Thyroid gland (tissue), 4 donors: Measurements from ENCODE around the gene TIAM2. TPM values are rescaled to one million over a fixed set of nuclear protein-coding genes. Genes with fewer than 3 reads are reported as not detected.

Experiments
- DNase-seq, 2 donors: peaks; one replicate each; pipeline ENCODE4 v3.0.0-alpha.2; 2019
- H3K27ac ChIP-seq, 3 donors: fragments of 200-600 bp; sonication (generic); 1 replicate in 2 of 3; 2 replicates in 1 of 3; pipeline ENCODE4 v1.5.1; 2016 to 2019; ENCODE audit warnings: mild to moderate bottlenecking in 1 of 3, moderate library complexity in 1 of 3
- H3K27me3 ChIP-seq: fragments of 200-600 bp; sonication (generic); one replicate; pipeline ENCODE4 v1.5.1; 2019
- H3K36me3 ChIP-seq, 2 donors: fragments of 200-600 bp; sonication (generic); one replicate each; pipeline ENCODE4 v1.5.1; 2016 to 2019
- H3K4me1 ChIP-seq, 2 donors: fragments of 200-600 bp; sonication (generic); one replicate each; pipeline ENCODE4 v1.5.1; 2017 to 2019
- H3K4me3 ChIP-seq, 3 donors: fragments of 200-600 bp; sonication (generic); replicated peaks in 1 of 3; 1 replicate in 2 of 3; 2 replicates in 1 of 3; pipeline ENCODE4 v1.5.1; 2016; ENCODE audit warnings: mild to moderate bottlenecking in 1 of 3
- H3K9me3 ChIP-seq: fragments of 200-600 bp; sonication (generic); one replicate; pipeline ENCODE4 v1.5.1; 2017
- POLR2A ChIP-seq, 2 donors: fragments of 450-650 bp; IDR thresholded peaks; one replicate each; pipeline ENCODE4 v1.6.1; 2017; ENCODE audit warnings: antibody characterized with exemption in 2 of 2, mild to moderate bottlenecking in 2 of 2, moderate library complexity in 1 of 2
- WGBS, 2 donors: methylation state at CpG; one replicate each; pipeline ENCODE4 v1.1.5; 2017; 5-methylcytosine and 5-hydroxymethylcytosine counted together
- intact Hi-C: fragments of 100-400 bp; cut with DNase I; formaldehyde crosslinking; loops from one replicate; pipeline ENCODE4 v1.15.1; 2023
- total RNA-seq, 4 donors: library from RNA; depleted of rRNA; stranded (reverse); fragments of >200 nt; gene quantifications; one replicate each; pipeline ENCODE4 v1.2.3, GENCODE V29; 2016
- TF ChIP-seq, protein P1 (sequence below), 6 experiments: fragments of 200-600 bp in 3 of 6; fragments of 450-650 bp in 3 of 6; sonication (generic) in 3 of 6; IDR thresholded peaks; one replicate each; pipeline ENCODE4 v1.5.1; 2016 to 2019; ENCODE audit warnings: antibody characterized with exemption in 6 of 6, mild to moderate bottlenecking in 2 of 6, inconsistent platforms in 1 of 6, moderate library complexity in 1 of 6

Gene TIAM2
- total RNA-seq, 4 donors from 2014 or later = 11.1 to 26.1 (median 18.5) TPM

GRCh38 chr6:155089746-155090145 lies 94.6 kb downstream of the TIAM2 start:
- Histone ChIP-seq H3K27me3 (no peaks in the 10 kb centered on the region), H3K4me3 (no peak overlapping the region), H3K4me1 (peaks cover 4 to 13% of the 10 kb centered on the region in 2 donors), H3K9me3 (no peaks in the 10 kb centered on the region), H3K27ac (no peak overlapping the region), H3K36me3 (no peaks in the 10 kb centered on the region)
- no peak for TF ChIP-seq POLR2A (IDR thresholded peaks at IDR 0.05)
- TF ChIP-seq, protein P1, sequence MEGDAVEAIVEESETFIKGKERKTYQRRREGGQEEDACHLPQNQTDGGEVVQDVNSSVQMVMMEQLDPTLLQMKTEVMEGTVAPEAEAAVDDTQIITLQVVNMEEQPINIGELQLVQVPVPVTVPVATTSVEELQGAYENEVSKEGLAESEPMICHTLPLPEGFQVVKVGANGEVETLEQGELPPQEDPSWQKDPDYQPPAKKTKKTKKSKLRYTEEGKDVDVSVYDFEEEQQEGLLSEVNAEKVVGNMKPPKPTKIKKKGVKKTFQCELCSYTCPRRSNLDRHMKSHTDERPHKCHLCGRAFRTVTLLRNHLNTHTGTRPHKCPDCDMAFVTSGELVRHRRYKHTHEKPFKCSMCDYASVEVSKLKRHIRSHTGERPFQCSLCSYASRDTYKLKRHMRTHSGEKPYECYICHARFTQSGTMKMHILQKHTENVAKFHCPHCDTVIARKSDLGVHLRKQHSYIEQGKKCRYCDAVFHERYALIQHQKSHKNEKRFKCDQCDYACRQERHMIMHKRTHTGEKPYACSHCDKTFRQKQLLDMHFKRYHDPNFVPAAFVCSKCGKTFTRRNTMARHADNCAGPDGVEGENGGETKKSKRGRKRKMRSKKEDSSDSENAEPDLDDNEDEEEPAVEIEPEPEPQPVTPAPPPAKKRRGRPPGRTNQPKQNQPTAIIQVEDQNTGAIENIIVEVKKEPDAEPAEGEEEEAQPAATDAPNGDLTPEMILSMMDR (IDR thresholded peaks at IDR 0.05) = no peak
- no peak for DNase-seq
- intact Hi-C loops = no loop called here
- WGBS, 2 donors = 95 to 96% methylated on average over 4 of the region's 4 CpGs

DNA sequence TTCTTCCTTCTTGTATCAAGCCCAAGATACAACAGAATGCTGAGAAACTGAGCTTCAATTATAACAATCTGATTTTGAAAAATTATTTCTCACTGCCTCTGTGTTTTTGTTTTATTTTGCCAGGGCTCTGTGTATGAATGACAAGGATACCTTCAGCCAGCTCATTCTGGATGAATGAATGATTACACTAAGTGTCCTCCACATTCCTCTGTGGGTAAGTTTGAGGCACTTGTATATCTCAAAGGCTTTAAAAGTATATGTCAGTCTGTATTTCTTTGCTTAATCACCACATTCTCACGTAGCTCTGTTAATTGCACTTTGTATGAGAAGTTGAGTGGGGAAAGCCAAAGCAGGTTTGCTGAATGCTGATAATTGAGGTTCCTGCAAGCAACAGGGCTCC lies 95.1 kb downstream of the TIAM2 start:
- 50 to 53% methylated on average over 1 of the region's 1 CpG for WGBS, 2 donors
- TF ChIP-seq POLR2A (IDR thresholded peaks at IDR 0.05) = no peak
- TF ChIP-seq, protein P1 (IDR thresholded peaks at IDR 0.05) = no peak
- no peaks in the 10 kb centered on the region for H3K9me3 ChIP-seq
- DNase-seq = no peak
- no peaks in the 10 kb centered on the region for H3K36me3 ChIP-seq
- no peak overlapping the region for H3K4me3 ChIP-seq
- H3K4me1 ChIP-seq = peaks cover 4 to 9% of the 10 kb centered on the region in 2 donors
- intact Hi-C loops = no loop called here
- H3K27me3 ChIP-seq = no peaks in the 10 kb centered on the region
- no peak overlapping the region for H3K27ac ChIP-seq

GRCh38 chr6:155091756-155092155 lies 96.6 kb downstream of the TIAM2 start:
- H3K9me3 ChIP-seq = no peaks in the 10 kb centered on the region
- 86% methylated on average over 10 of the region's 10 CpGs for WGBS, 2 donors
- no peak for TF ChIP-seq POLR2A (IDR thresholded peaks at IDR 0.05)
- TF ChIP-seq, protein P1 (IDR thresholded peaks at IDR 0.05) = no peak

GRCh38 chr6:155093430-155093829 lies 98.3 kb downstream of the TIAM2 start:
- DNase-seq = no peak
- no peaks in the 10 kb centered on the region for H3K27me3 ChIP-seq
- intact Hi-C loops = no loop called here
- H3K9me3 ChIP-seq = no peaks in the 10 kb centered on the region
- no peaks in the 10 kb centered on the region for H3K4me1 ChIP-seq
- TF ChIP-seq, protein P1 (IDR thresholded peaks at IDR 0.05) = no peak
- no peak for TF ChIP-seq POLR2A (IDR thresholded peaks at IDR 0.05)
- no peak overlapping the region for H3K27ac ChIP-seq
- WGBS, 2 donors = 84 to 87% methylated on average over 7 of the region's 7 CpGs
- H3K4me3 ChIP-seq = no peak overlapping the region
- H3K36me3 ChIP-seq = no peaks in the 10 kb centered on the region

More at GRCh38 chr6:155091756-155092155, 96.6 kb downstream of the TIAM2 start:
- intact Hi-C loops = no loop called here
- H3K4me1 ChIP-seq = no peaks in the 10 kb centered on the region
- H3K27me3 ChIP-seq = no peaks in the 10 kb centered on the region
- no peak overlapping the region for H3K4me3 ChIP-seq
- no peaks in the 10 kb centered on the region for H3K36me3 ChIP-seq
- H3K27ac ChIP-seq = no peak overlapping the region
- DNase-seq = no peak

GRCh38 chr6:155100087-155100486 lies 105.0 kb downstream of the TIAM2 start:
- TF ChIP-seq, protein P1 (IDR thresholded peaks at IDR 0.05) = no peak
- no peak for TF ChIP-seq POLR2A (IDR thresholded peaks at IDR 0.05)
- 51 to 54% methylated on average over 8 of the region's 8 CpGs for WGBS, 2 donors
- peak; percentile 74 to 76 for DNase-seq
- intact Hi-C loops = no loop called here
- Histone ChIP-seq H3K9me3 (no peaks in the 10 kb centered on the region), H3K36me3 (no peaks in the 10 kb centered on the region), H3K27me3 (no peaks in the 10 kb centered on the region), H3K27ac (no peak overlapping the region), H3K4me3 (no peak overlapping the region), H3K4me1 (peaks cover 0 to 6% of the 10 kb centered on the region in 2 donors)
